ENCODE data around the gene RPS2.

- TF ChIP-seq CTCF (IDR thresholded peaks at IDR 0.05; ENCODE audit: low read depth, low read length) (no peak), EZH2phosphoT487 (IDR thresholded peaks at IDR 0.05; ENCODE audit: low read depth) (no peak)
Observed at GRCh38 chr16:1953734-1954133, 10.9 kb downstream of the RPS2 start.
